Neural progenitor cell (in vitro differentiated cells): ENCODE results near the gene PIK3CB. TPM values are rescaled to one million over a fixed set of nuclear protein-coding genes. Genes with fewer than 3 reads are reported as not detected.

Source experiments
- DNase-seq: peaks from one replicate; pipeline ENCODE4 v3.0.0-alpha.2; 2016; ENCODE audit warnings: low spot score
- H2AFZ ChIP-seq: fragments of 200-600 bp; sonication (generic); replicated peaks from 2 replicates; pipeline ENCODE4 v1.6.1; 2016; ENCODE audit warnings: antibody characterized with exemption
- H3F3A ChIP-seq: fragments of 200-600 bp; sonication (generic); 2 replicates; pipeline ENCODE4 v1.6.1; 2016; ENCODE audit warnings: antibody characterized with exemption, low read depth
- H3K27ac ChIP-seq: fragments of 200-600 bp; sonication (generic); 2 replicates; pipeline ENCODE4 v1.5.1; 2016; ENCODE audit warnings: mild to moderate bottlenecking
- H3K27me3 ChIP-seq: fragments of 200-600 bp; sonication (generic); 2 replicates; pipeline ENCODE4 v1.6.1; 2016; ENCODE audit warnings: mild to moderate bottlenecking, moderate library complexity
- H3K36me3 ChIP-seq: fragments of 200-600 bp; sonication (generic); 2 replicates; pipeline ENCODE4 v1.5.1; 2016
- H3K4me1 ChIP-seq: fragments of 200-600 bp; sonication (generic); 2 replicates; pipeline ENCODE4 v1.6.1; 2016; ENCODE audit warnings: mixed run types
- H3K4me2 ChIP-seq: fragments of 200-600 bp; sonication (generic); 2 replicates; pipeline ENCODE4 v1.6.1; 2016
- H3K4me3 ChIP-seq: fragments of 200-600 bp; sonication (generic); 2 replicates; pipeline ENCODE4 v1.5.1; 2016
- H3K79me2 ChIP-seq: fragments of 200-600 bp; sonication (generic); 2 replicates; pipeline ENCODE4 v1.6.1; 2016; ENCODE audit warnings: low read depth
- H3K9ac ChIP-seq: fragments of 200-600 bp; sonication (generic); 2 replicates; pipeline ENCODE4 v1.6.1; 2016
- H3K9me3 ChIP-seq: fragments of 200-600 bp; sonication (generic); 2 replicates; pipeline ENCODE4 v1.5.1; 2016; ENCODE audit warnings: low read depth
- H4K20me1 ChIP-seq: fragments of 200-600 bp; sonication (generic); 2 replicates; pipeline ENCODE4 v1.6.1; 2016; ENCODE audit warnings: low read depth
- H3K27ac Mint-ChIP-seq: 3 replicates; pipeline ENCODE4 v1.8.0; 2021; ENCODE audit warnings: mixed read lengths
- H3K27me3 Mint-ChIP-seq: 2 replicates; pipeline ENCODE4 v1.8.0; 2022; ENCODE audit warnings: low read depth, mild to moderate bottlenecking, inconsistent platforms, moderate library complexity, mixed read lengths; ENCODE audit not compliant: insufficient read depth
- H3K36me3 Mint-ChIP-seq: 3 replicates; pipeline ENCODE4 v1.8.0; 2021; ENCODE audit warnings: mixed read lengths
- H3K4me1 Mint-ChIP-seq: 3 replicates; pipeline ENCODE4 v1.8.0; 2021; ENCODE audit warnings: mixed read lengths
- H3K4me3 Mint-ChIP-seq: 3 replicates; pipeline ENCODE4 v1.8.0; 2021; ENCODE audit warnings: mild to moderate bottlenecking, moderate library complexity, mixed read lengths
- H3K9me3 Mint-ChIP-seq: 3 replicates; pipeline ENCODE4 v1.8.0; 2020; ENCODE audit warnings: mixed read lengths
- CTCF ChIP-seq: fragments of 200-600 bp; sonication (generic); IDR thresholded peaks from 2 replicates; pipeline ENCODE4 v1.5.1; 2017; ENCODE audit warnings: antibody characterized with exemption, mild to moderate bottlenecking
- EZH2 ChIP-seq: fragments of 200-600 bp; sonication (generic); IDR thresholded peaks from 2 replicates; pipeline ENCODE4 v1.6.1; 2017; ENCODE audit warnings: antibody characterized with exemption, mild to moderate bottlenecking, moderate library complexity
- EZH2phosphoT487 ChIP-seq: fragments of 200-600 bp; sonication (generic); IDR thresholded peaks from 2 replicates; pipeline ENCODE4 v1.6.1; 2017; ENCODE audit warnings: antibody characterized with exemption
- total RNA-seq: library from RNA; depleted of rRNA; stranded (reverse); fragments of >200 nt; gene quantifications from 2 replicates; pipeline ENCODE4 v1.2.3, GENCODE V29; 2015; ENCODE audit warnings: low replicate concordance

The PIK3CB gene
- total RNA-seq, 1 donor from 2014 or later = 17.7 TPM

- Histone ChIP-seq H3K79me2 (peaks cover 99% of the 10 kb centered on the region), H2AFZ (no peak overlapping the region), H3K27ac (no peak overlapping the region), H3F3A (no peaks in the 10 kb centered on the region), H3K4me3 (no peak overlapping the region), H3K4me2 (no peak overlapping the region), H3K9me3 (no peaks in the 10 kb centered on the region), H3K36me3 (no peaks in the 10 kb centered on the region), H3K27me3 (no peaks in the 10 kb centered on the region), H3K4me1 (peaks cover 7% of the 10 kb centered on the region), H4K20me1 (peaks cover 6% of the 10 kb centered on the region), H3K9ac (no peak overlapping the region)
- H3K9me3 Mint-ChIP-seq = no peaks in the 10 kb centered on the region
- H3K36me3 Mint-ChIP-seq = peaks cover 3% of the 10 kb centered on the region
- H3K27me3 Mint-ChIP-seq = no peaks in the 10 kb centered on the region
- DNase-seq = no peak
- no peak for TF ChIP-seq EZH2phosphoT487
- no peak for TF ChIP-seq CTCF
- TF ChIP-seq EZH2 = no peak
- no peaks in the 10 kb centered on the region for H3K4me1 Mint-ChIP-seq
- H3K4me3 Mint-ChIP-seq = no peak overlapping the region
- no peak overlapping the region for H3K27ac Mint-ChIP-seq
Observed at GRCh38 chr3:138801792-138802191, 32.9 kb downstream of the PIK3CB start.

GRCh38 chr3:138800248-138800647 lies 34.5 kb downstream of the PIK3CB start:
- Mint-ChIP-seq H3K4me1 (no peaks in the 10 kb centered on the region), H3K4me3 (no peak overlapping the region), H3K27ac (no peak overlapping the region), H3K36me3 (peaks cover 5% of the 10 kb centered on the region), H3K27me3 (no peaks in the 10 kb centered on the region), H3K9me3 (no peaks in the 10 kb centered on the region)
- H2AFZ ChIP-seq = no peak overlapping the region
- peaks cover 7% of the 10 kb centered on the region for H3K4me1 ChIP-seq
- no peak overlapping the region for H3K9ac ChIP-seq
- no peaks in the 10 kb centered on the region for H3F3A ChIP-seq
- no peak overlapping the region for H3K4me3 ChIP-seq
- TF ChIP-seq EZH2 (no peak), CTCF (no peak)
- DNase-seq = no peak
- no peaks in the 10 kb centered on the region for H3K9me3 ChIP-seq
- H3K36me3 ChIP-seq = no peaks in the 10 kb centered on the region
- no peak overlapping the region for H3K27ac ChIP-seq
- H3K79me2 ChIP-seq = peaks cover 89% of the 10 kb centered on the region
- H3K4me2 ChIP-seq = no peak overlapping the region
- no peaks in the 10 kb centered on the region for H3K27me3 ChIP-seq
- peaks cover 6% of the 10 kb centered on the region for H4K20me1 ChIP-seq

GRCh38 chr3:138799822-138800221 lies 34.9 kb downstream of the PIK3CB start:
- TF ChIP-seq CTCF (no peak), EZH2phosphoT487 (no peak), EZH2 (no peak)
- H3K27ac Mint-ChIP-seq = no peak overlapping the region
- Histone ChIP-seq H3K9ac (no peak overlapping the region), H3F3A (no peaks in the 10 kb centered on the region), H3K36me3 (no peaks in the 10 kb centered on the region), H3K79me2 (peaks cover 85% of the 10 kb centered on the region), H3K4me3 (no peak overlapping the region), H3K4me1 (peaks cover 7% of the 10 kb centered on the region), H3K27ac (no peak overlapping the region), H3K27me3 (no peaks in the 10 kb centered on the region), H3K9me3 (no peaks in the 10 kb centered on the region), H3K4me2 (no peak overlapping the region), H2AFZ (no peak overlapping the region), H4K20me1 (peaks cover 6% of the 10 kb centered on the region)
- DNase-seq = no peak
- peaks cover 5% of the 10 kb centered on the region for H3K36me3 Mint-ChIP-seq
- no peaks in the 10 kb centered on the region for H3K27me3 Mint-ChIP-seq
- H3K9me3 Mint-ChIP-seq = no peaks in the 10 kb centered on the region
- no peak overlapping the region for H3K4me3 Mint-ChIP-seq
- no peaks in the 10 kb centered on the region for H3K4me1 Mint-ChIP-seq
